HCT116 (cell line): ENCODE data around the gene NUMB. TPM values are rescaled to one million over a fixed set of nuclear protein-coding genes. Genes with fewer than 3 reads are reported as not detected.
A peak's percentile ranks its signal among the peaks of the same experiment; 100 is the strongest.

Experiments used
- ATAC-seq: fragments of 200-7000 bp; cut with Tn5 transposase; 2 replicates; pipeline ENCODE4 v1.9.1; 2020; ENCODE audit warnings: mild to moderate bottlenecking, moderate library complexity
- BruUV-seq: library from RNA; stranded (reverse); fragments of 400-500 nt; replicated peaks from 2 replicates; lab custom pipeline; 2021; lab: Mats Ljungman, UMichigan
- CTCF ChIA-PET: fragments of 300-600 bp; sonication (Branson Sonifier 250); formaldehyde crosslinking; loops from one replicate; lab custom pipeline; 2021; ENCODE audit warnings: antibody characterized with exemption; lab: Charles Lee
- POLR2A ChIA-PET: fragments of 300-600, 350-600 bp; sonication (Branson Sonifier 250); formaldehyde crosslinking; loops from one replicate; lab custom pipeline; 2021; ENCODE audit warnings: antibody characterized with exemption; lab: Charles Lee
- RAD21 ChIA-PET, 2 experiments: fragments of 300-600 bp; sonication (Branson Sonifier 250); formaldehyde crosslinking; loops; one replicate each; lab custom pipeline; 2023; ENCODE audit warnings: low total read pairs in 2 of 2; ENCODE audit not compliant: uncharacterized antibody in 2 of 2, unreplicated experiment in 2 of 2, low non-redundant PET in 1 of 2; lab: Charles Lee
- DNase-seq: peaks from one replicate; pipeline ENCODE4 v3.0.0-alpha.2; 2010; ENCODE audit warnings: low read depth, low spot score
- H2AFZ ChIP-seq: fragments of 200-600 bp; shearing (Covaris generic), sonication (generic); 2 replicates; pipeline ENCODE4 v1.6.1; 2017; ENCODE audit warnings: low read depth, mixed run types, mixed read lengths, antibody characterized with exemption, low read length; ENCODE audit not compliant: poor library complexity, severe bottlenecking
- H3K27ac ChIP-seq: 2 replicates; pipeline ENCODE4 v1.5.1; 2012; ENCODE audit warnings: low read depth, low read length
- H3K27me3 ChIP-seq: fragments of 200-600 bp; sonication (generic); 2 replicates; pipeline ENCODE4 v1.6.1; 2016; ENCODE audit warnings: mixed run types, low read length, mixed read lengths; ENCODE audit not compliant: insufficient read depth
- H3K36me3 ChIP-seq, 2 experiments: fragments of 200-500 bp in 1 of 2; fragments of 200-600 bp in 1 of 2; sonication (Bioruptor generic) in 1 of 2; sonication (generic) in 1 of 2; 2 replicates each; pipeline versions ENCODE4 v1.5.1 to v1.6.1; 2014 to 2016; ENCODE audit warnings: low read length in 2 of 2, inconsistent platforms in 1 of 2, mixed read lengths in 1 of 2, mixed run types in 1 of 2; ENCODE audit not compliant: insufficient read depth in 2 of 2, control insufficient read depth in 1 of 2
- H3K4me1 ChIP-seq, 2 experiments: fragments of 200-600 bp in 1 of 2; sonication (generic) in 1 of 2; 2 replicates each; pipeline versions ENCODE4 v1.5.1 to v1.6.1; 2012 to 2017; ENCODE audit warnings: low read length in 2 of 2, inconsistent platforms in 1 of 2, mild to moderate bottlenecking in 1 of 2, mixed read lengths in 1 of 2, mixed run types in 1 of 2, moderate library complexity in 1 of 2; ENCODE audit not compliant: insufficient read depth in 2 of 2, control insufficient read depth in 1 of 2
- H3K4me2 ChIP-seq: fragments of 200-600 bp; sonication (generic); 2 replicates; pipeline ENCODE4 v1.6.1; 2017; ENCODE audit warnings: mixed run types, low read length, mixed read lengths
- H3K4me3 ChIP-seq, 2 experiments: fragments of 200-600 bp in 1 of 2; sonication (generic) in 1 of 2; replicated peaks in 1 of 2; 2 replicates each; pipeline ENCODE4 v1.5.1; 2011 to 2016; ENCODE audit warnings: low read length in 2 of 2, control low read depth in 1 of 2, low read depth in 1 of 2, mild to moderate bottlenecking in 1 of 2, mixed read lengths in 1 of 2, mixed run types in 1 of 2
- H3K79me2 ChIP-seq: fragments of 200-600 bp; sonication (generic); 2 replicates; pipeline ENCODE4 v1.6.1; 2017; ENCODE audit warnings: mild to moderate bottlenecking, mixed run types, low read length, moderate library complexity, mixed read lengths; ENCODE audit not compliant: insufficient read depth
- H3K9ac ChIP-seq: fragments of 200-600 bp; sonication (generic); 2 replicates; pipeline ENCODE4 v1.6.1; 2016; ENCODE audit warnings: low read length, mixed read lengths
- H3K9me2 ChIP-seq: fragments of 200-600 bp; sonication (generic), shearing (Covaris generic); 2 replicates; pipeline ENCODE4 v1.6.1; 2017; ENCODE audit warnings: mixed run types, mild to moderate bottlenecking, moderate library complexity; ENCODE audit not compliant: insufficient read depth
- H3K9me3 ChIP-seq, 2 experiments: fragments of 200-500 bp in 1 of 2; fragments of 200-600 bp in 1 of 2; sonication (Bioruptor generic) in 1 of 2; sonication (generic) in 1 of 2; 2 replicates each; pipeline ENCODE4 v1.6.1; 2014 to 2017; ENCODE audit warnings: low read length in 2 of 2, mixed read lengths in 2 of 2, inconsistent platforms in 1 of 2, low read depth in 1 of 2, mild to moderate bottlenecking in 1 of 2, mixed run types in 1 of 2, moderate library complexity in 1 of 2; ENCODE audit not compliant: control insufficient read depth in 1 of 2, insufficient read depth in 1 of 2
- H4K20me1 ChIP-seq: fragments of 200-600 bp; sonication (generic), shearing (Covaris generic); 2 replicates; pipeline ENCODE4 v1.6.1; 2017; ENCODE audit warnings: mixed run types, mild to moderate bottlenecking, moderate library complexity; ENCODE audit not compliant: insufficient read depth
- CEBPB ChIP-seq: IDR thresholded peaks from 2 replicates; pipeline ENCODE4 v1.6.1; 2012; ENCODE audit warnings: low read depth
- EGR1 ChIP-seq: IDR thresholded peaks from 2 replicates; pipeline ENCODE4 v1.6.1; 2012; ENCODE audit warnings: low read depth
- ELF1 ChIP-seq: IDR thresholded peaks from 2 replicates; pipeline ENCODE4 v1.6.1; 2012; ENCODE audit warnings: low read depth, borderline replicate concordance
- EZH2 ChIP-seq: fragments of 200-600 bp; sonication (generic); IDR thresholded peaks from 2 replicates; pipeline ENCODE4 v1.6.1; 2017; ENCODE audit warnings: antibody characterized with exemption, mixed run types
- EZH2phosphoT487 ChIP-seq: fragments of 200-600 bp; IDR thresholded peaks from 2 replicates; pipeline ENCODE4 v1.6.1; 2018; ENCODE audit warnings: antibody characterized with exemption, borderline replicate concordance
- JUND ChIP-seq: IDR thresholded peaks from 2 replicates; pipeline ENCODE4 v1.6.1; 2012
- SIN3A ChIP-seq: IDR thresholded peaks from 2 replicates; pipeline ENCODE4 v1.6.1; 2012; ENCODE audit warnings: low read depth
- SRF ChIP-seq: IDR thresholded peaks from 2 replicates; pipeline ENCODE4 v1.6.1; 2012; ENCODE audit warnings: low read depth
- intact Hi-C: fragments of 100-400 bp; cut with micrococcal nuclease; formaldehyde crosslinking; loops from 2 replicates; pipeline ENCODE4 v1.10.0; 2022
- total RNA-seq: library from RNA; stranded (reverse); gene quantifications from one replicate; pipeline ENCODE4 v1.2.1, GENCODE V29; 2021; ENCODE audit not compliant: unreplicated experiment
- TF ChIP-seq, protein P1 (sequence below): IDR thresholded peaks from 2 replicates; pipeline ENCODE4 v1.6.1; 2012; ENCODE audit warnings: low read depth
- TF ChIP-seq, protein P2 (sequence below): IDR thresholded peaks from 2 replicates; pipeline ENCODE4 v1.6.1; 2012
- TF ChIP-seq, protein P3 (sequence below), 3 experiments: fragments of 200-600 bp in 1 of 3; sonication (generic) in 1 of 3; IDR thresholded peaks in 2 of 3; conservative IDR thresholded peaks in 1 of 3; 2 replicates each; pipeline ENCODE4 v1.5.1; 2012 to 2017; ENCODE audit warnings: low read depth in 2 of 3, low read length in 2 of 3, antibody characterized with exemption in 1 of 3, borderline replicate concordance in 1 of 3, control low read depth in 1 of 3, mild to moderate bottlenecking in 1 of 3, mixed read lengths in 1 of 3, mixed run types in 1 of 3, moderate library complexity in 1 of 3; ENCODE audit not compliant: insufficient read depth in 1 of 3
- TF ChIP-seq, protein P4 (sequence below): IDR thresholded peaks from 2 replicates; pipeline ENCODE4 v1.6.1; 2011; ENCODE audit warnings: mild to moderate bottlenecking, low read length, moderate library complexity; ENCODE audit not compliant: insufficient replicate concordance; ENCODE audit errors: extremely low read depth

The NUMB gene
- total RNA-seq, 1 experiment from 2014 or later, result 43.0 TPM

DNA sequence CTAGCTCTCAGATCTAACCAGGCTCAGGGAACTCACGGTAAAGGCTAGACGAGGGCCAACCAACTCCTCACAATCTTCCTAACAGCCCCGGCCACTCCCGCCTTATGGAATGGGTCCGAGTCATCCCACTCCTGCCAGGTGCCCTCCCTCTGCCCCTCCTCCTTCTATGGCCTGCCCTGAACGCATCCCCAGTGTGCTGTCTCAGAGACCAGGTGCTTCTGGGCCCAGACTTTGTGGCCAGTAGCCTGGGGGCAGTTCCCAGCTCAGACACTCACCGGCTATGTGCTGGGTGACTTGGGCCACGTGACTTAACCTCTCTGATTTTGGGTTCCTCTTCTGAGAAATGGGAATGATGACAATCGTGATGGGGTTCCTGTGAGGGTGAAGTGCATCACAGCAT lies 198.5 kb downstream of the NUMB start:
- Histone ChIP-seq H3K79me2 (no peaks in the 10 kb centered on the region), H3K36me3 (no peaks in the 10 kb centered on the region; a peak in 1 of 4 replicates), H3K9me3 (no peaks in the 10 kb centered on the region), H3K9me2 (no peaks in the 10 kb centered on the region), H3K27ac (no peak overlapping the region), H3K4me3 (no peak overlapping the region), H3K9ac (no peak overlapping the region), H3K4me1 (no peaks in the 10 kb centered on the region), H4K20me1 (no peaks in the 10 kb centered on the region), H3K27me3 (no peaks in the 10 kb centered on the region), H3K4me2 (no peak overlapping the region), H2AFZ (no peak overlapping the region)
- TF ChIP-seq, protein P1, sequence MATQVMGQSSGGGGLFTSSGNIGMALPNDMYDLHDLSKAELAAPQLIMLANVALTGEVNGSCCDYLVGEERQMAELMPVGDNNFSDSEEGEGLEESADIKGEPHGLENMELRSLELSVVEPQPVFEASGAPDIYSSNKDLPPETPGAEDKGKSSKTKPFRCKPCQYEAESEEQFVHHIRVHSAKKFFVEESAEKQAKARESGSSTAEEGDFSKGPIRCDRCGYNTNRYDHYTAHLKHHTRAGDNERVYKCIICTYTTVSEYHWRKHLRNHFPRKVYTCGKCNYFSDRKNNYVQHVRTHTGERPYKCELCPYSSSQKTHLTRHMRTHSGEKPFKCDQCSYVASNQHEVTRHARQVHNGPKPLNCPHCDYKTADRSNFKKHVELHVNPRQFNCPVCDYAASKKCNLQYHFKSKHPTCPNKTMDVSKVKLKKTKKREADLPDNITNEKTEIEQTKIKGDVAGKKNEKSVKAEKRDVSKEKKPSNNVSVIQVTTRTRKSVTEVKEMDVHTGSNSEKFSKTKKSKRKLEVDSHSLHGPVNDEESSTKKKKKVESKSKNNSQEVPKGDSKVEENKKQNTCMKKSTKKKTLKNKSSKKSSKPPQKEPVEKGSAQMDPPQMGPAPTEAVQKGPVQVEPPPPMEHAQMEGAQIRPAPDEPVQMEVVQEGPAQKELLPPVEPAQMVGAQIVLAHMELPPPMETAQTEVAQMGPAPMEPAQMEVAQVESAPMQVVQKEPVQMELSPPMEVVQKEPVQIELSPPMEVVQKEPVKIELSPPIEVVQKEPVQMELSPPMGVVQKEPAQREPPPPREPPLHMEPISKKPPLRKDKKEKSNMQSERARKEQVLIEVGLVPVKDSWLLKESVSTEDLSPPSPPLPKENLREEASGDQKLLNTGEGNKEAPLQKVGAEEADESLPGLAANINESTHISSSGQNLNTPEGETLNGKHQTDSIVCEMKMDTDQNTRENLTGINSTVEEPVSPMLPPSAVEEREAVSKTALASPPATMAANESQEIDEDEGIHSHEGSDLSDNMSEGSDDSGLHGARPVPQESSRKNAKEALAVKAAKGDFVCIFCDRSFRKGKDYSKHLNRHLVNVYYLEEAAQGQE, result no peak
- TF ChIP-seq, protein P2, sequence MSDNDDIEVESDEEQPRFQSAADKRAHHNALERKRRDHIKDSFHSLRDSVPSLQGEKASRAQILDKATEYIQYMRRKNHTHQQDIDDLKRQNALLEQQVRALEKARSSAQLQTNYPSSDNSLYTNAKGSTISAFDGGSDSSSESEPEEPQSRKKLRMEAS, result no peak
- TF ChIP-seq EZH2phosphoT487 (no peak), EZH2 (no peak), EGR1 (no peak), SIN3A (no peak), CEBPB (no peak), ELF1 (no peak), SRF (no peak), JUND (no peak)
- TF ChIP-seq, protein P3, sequence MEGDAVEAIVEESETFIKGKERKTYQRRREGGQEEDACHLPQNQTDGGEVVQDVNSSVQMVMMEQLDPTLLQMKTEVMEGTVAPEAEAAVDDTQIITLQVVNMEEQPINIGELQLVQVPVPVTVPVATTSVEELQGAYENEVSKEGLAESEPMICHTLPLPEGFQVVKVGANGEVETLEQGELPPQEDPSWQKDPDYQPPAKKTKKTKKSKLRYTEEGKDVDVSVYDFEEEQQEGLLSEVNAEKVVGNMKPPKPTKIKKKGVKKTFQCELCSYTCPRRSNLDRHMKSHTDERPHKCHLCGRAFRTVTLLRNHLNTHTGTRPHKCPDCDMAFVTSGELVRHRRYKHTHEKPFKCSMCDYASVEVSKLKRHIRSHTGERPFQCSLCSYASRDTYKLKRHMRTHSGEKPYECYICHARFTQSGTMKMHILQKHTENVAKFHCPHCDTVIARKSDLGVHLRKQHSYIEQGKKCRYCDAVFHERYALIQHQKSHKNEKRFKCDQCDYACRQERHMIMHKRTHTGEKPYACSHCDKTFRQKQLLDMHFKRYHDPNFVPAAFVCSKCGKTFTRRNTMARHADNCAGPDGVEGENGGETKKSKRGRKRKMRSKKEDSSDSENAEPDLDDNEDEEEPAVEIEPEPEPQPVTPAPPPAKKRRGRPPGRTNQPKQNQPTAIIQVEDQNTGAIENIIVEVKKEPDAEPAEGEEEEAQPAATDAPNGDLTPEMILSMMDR (IDR thresholded peaks at IDR 0.05 in 2 of 3, conservative IDR thresholded peaks at IDR 0.05 in 1 of 3; ENCODE audit: borderline replicate concordance in 1 of 3, insufficient read depth in 1 of 3, low read depth in 2 of 3, low read length in 2 of 3), result no peak
- TF ChIP-seq, protein P4, sequence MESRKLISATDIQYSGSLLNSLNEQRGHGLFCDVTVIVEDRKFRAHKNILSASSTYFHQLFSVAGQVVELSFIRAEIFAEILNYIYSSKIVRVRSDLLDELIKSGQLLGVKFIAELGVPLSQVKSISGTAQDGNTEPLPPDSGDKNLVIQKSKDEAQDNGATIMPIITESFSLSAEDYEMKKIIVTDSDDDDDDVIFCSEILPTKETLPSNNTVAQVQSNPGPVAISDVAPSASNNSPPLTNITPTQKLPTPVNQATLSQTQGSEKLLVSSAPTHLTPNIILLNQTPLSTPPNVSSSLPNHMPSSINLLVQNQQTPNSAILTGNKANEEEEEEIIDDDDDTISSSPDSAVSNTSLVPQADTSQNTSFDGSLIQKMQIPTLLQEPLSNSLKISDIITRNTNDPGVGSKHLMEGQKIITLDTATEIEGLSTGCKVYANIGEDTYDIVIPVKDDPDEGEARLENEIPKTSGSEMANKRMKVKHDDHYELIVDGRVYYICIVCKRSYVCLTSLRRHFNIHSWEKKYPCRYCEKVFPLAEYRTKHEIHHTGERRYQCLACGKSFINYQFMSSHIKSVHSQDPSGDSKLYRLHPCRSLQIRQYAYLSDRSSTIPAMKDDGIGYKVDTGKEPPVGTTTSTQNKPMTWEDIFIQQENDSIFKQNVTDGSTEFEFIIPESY, result no peak
- POLR2A ChIA-PET, result no interaction called here
- DNase-seq (no peak), ATAC-seq (peak; percentile 59)
- CTCF ChIA-PET, result no interaction called here
- RAD21 ChIA-PET, result no interaction called here
- intact Hi-C loops, result no loop called here
- BruUV-seq, result no TSS peak
